ENCODE results near the gene ENTPD3.
"Not testable (repeated sequence)": the region's sequence is repeated elsewhere in the genome, so short reads cannot be mapped to it uniquely, and the experiment has no call there.

The ENTPD3 gene

DNA sequence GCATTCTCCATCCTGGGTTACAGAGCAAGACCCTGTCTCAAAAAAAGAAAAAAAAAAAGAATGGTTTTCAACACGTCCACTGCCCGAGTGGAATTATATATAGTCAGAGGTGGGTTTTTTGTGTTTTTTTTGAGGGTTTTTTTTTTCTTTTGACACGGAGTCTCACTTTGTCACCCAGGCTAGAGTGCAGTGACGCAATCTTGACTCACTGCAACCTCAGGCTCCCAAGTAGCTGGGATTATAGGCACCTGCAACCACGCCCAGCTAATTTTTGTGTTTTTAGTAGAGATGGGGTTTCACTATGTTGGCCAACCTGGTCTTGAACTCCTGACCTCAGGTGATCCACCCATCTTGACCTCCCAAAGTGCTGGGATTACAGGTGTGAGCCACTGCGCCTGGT is 73.5 kb downstream of the ENTPD3 start:
- not testable (repeated sequence) for H3K27ac Mint-ChIP-seq; H3K4me3 Mint-ChIP-seq; H3K9me3 Mint-ChIP-seq; H3K27me3 Mint-ChIP-seq (ENCODE audit: low read depth); DNase-seq (ENCODE audit: low spot score)
- Mint-ChIP-seq H3K36me3 (ENCODE audit: low read depth) (peaks cover 63% of the 10 kb centered on the region), H3K4me1 (ENCODE audit: low read depth) (peaks cover 49% of the 10 kb centered on the region)

DNA sequence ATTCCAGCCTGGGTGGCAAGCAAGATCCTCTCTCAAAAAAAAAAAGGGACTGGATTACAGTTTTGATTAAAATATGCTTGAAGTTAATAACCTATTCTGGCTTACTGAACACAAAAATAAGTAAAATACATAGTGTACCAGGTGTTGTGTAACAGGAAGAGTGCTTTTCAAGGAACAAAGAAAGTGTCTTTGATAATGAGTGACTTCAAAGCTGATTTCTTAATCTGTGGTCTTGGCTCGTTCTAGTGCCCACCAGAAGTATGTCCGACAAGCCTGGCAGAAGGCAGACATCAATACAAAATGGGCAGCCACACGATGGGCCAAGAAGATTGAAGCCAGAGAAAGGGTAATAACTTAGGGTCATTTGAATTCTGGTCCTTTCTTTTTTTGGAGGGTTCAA is 74.2 kb downstream of the ENTPD3 start:
- no peaks in the 10 kb centered on the region for H3K9me3 Mint-ChIP-seq
- H3K27ac Mint-ChIP-seq = peak overlapping the region; percentile 45
- peaks cover 43% of the 10 kb centered on the region for H3K4me1 Mint-ChIP-seq (ENCODE audit: low read depth)
- no peak overlapping the region for H3K4me3 Mint-ChIP-seq
- H3K36me3 Mint-ChIP-seq (ENCODE audit: low read depth) = peaks cover 69% of the 10 kb centered on the region
- DNase-seq (ENCODE audit: low spot score) = no peak
- no peaks in the 10 kb centered on the region for H3K27me3 Mint-ChIP-seq (ENCODE audit: low read depth)

DNA sequence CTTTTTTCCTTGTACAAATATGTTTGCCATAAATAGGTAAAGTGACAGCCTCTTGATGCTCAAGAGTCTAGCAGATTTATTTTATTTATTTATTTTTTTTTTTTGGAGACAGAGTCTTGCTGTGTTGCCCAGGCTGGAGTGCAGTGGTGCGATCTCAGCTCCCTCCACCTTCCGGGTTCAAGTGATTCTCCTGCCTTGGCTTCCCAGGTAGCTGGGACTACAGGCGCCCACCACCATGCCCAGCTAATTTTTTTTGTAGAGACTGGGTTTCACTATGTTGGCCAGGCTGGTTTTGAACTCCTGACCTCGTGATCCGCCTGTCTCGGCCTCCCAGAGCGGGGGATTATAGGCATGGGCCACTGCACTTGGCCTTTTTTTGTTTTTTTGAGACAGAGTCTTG is 75.9 kb downstream of the ENTPD3 start:
- DNase-seq (ENCODE audit: low spot score); H3K27me3 Mint-ChIP-seq (ENCODE audit: low read depth); H3K4me3 Mint-ChIP-seq; H3K27ac Mint-ChIP-seq; H3K9me3 Mint-ChIP-seq: not testable (repeated sequence)
- peaks cover 39% of the 10 kb centered on the region for H3K4me1 Mint-ChIP-seq (ENCODE audit: low read depth)
- H3K36me3 Mint-ChIP-seq (ENCODE audit: low read depth) = peaks cover 75% of the 10 kb centered on the region

DNA sequence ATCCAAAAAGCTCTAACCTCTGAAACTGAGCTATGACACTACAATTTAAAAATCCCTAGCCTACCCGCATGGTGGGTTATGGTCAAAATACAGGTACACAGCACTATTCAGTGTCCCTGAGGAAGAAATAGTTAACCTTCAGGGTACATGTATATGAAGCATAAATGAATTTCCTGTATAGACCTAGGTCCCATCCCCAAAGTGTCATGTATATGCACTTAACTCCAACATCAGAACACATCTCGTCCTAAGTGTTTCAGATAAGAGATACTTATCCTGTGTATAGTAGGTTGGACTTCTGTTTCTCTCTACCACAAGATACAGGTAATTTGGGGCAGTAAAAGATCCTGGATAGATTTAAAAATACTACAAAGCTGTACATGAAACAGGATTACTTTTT is 76.6 kb downstream of the ENTPD3 start:
- Mint-ChIP-seq H3K4me3 (no peak overlapping the region), H3K27ac (no peak overlapping the region), H3K4me1 (ENCODE audit: low read depth) (peaks cover 32% of the 10 kb centered on the region), H3K27me3 (ENCODE audit: low read depth) (no peaks in the 10 kb centered on the region), H3K9me3 (no peaks in the 10 kb centered on the region), H3K36me3 (ENCODE audit: low read depth) (peaks cover 72% of the 10 kb centered on the region)
- no peak for DNase-seq (ENCODE audit: low spot score)

DNA sequence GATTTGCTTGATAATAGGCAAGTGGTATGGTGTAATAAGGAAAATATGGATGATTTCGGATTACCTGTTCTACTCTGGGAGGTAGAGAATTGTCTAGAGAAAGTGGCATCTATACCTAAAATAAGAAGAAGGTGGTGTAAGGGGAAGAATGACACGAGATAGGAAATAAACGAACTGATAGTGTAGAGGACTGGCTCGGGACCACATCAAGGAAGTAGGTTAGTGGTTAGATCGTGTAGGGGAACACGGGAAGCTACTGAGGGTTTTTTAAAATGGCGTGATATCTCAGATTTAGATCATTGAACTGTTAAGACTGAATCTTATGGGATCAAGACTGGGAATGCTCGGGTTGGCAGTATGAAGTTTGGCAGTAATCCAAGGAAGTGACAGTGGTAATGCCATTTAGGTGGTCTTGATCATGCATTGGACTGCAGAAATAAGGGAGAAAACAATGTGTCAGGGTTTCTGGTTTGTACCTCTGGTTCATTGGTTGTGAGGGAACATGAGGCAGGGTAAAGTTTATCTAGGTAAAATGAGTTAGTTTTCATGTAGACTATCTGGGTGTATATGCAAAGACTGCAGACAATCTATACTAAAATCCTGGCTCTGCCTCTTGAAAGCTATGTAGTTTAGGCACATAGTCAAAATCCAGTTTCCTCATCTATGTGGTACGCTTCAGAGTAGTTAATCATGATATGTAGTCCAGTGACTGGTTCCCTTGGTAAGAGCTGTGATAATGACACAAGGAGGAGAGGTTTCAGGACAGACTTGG is 77.5 kb downstream of the ENTPD3 start:
- Mint-ChIP-seq H3K36me3 (ENCODE audit: low read depth) (peaks cover 64% of the 10 kb centered on the region), H3K4me1 (ENCODE audit: low read depth) (peaks cover 25% of the 10 kb centered on the region), H3K9me3 (no peaks in the 10 kb centered on the region), H3K27ac (peak overlapping the region; percentile 43), H3K27me3 (ENCODE audit: low read depth) (no peaks in the 10 kb centered on the region), H3K4me3 (peak overlapping the region; percentile 0)
- DNase-seq (ENCODE audit: low spot score) = no peak

DNA sequence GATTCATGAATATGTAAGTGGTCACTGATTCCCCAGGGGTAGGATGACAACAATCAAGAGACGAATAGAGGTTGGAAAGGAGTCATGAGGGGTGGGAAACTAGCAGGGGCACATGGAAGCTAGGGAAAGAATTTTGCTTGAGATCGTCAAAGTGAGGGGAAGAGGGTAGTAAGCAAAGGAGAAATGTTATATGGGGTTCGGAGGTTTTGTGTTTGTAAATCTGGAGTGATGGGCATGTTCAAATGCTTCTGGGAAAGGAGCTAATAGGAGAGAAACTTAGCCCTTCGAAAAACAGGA is 78.1 kb downstream of the ENTPD3 start:
- peaks cover 24% of the 10 kb centered on the region for H3K4me1 Mint-ChIP-seq (ENCODE audit: low read depth)
- H3K27ac Mint-ChIP-seq = peak overlapping the region; percentile 0
- no peak overlapping the region for H3K4me3 Mint-ChIP-seq
- DNase-seq (ENCODE audit: low spot score) = no peak
- H3K27me3 Mint-ChIP-seq (ENCODE audit: low read depth) = no peaks in the 10 kb centered on the region
- H3K36me3 Mint-ChIP-seq (ENCODE audit: low read depth) = peaks cover 63% of the 10 kb centered on the region
- H3K9me3 Mint-ChIP-seq = no peaks in the 10 kb centered on the region

DNA sequence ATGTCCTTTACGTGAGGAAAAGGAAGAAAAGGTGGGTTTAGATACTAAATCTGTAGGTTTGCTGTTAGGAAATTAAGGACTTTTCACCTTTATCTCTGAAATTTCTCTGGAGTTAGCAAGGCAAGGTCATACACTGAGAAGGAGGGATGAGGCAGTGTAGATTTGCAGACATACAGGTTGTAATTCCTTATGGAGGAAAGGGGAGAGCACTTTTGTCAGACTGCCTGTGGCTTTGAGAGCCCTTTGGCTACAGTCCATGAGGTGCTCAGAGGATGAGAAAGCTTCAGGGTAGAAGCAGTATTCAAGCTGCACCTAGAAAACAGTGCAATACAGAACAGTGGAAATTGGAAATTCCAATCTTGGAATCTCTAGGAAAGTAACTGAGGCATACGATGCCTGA is 78.5 kb downstream of the ENTPD3 start:
- H3K27ac Mint-ChIP-seq = no peak overlapping the region
- DNase-seq (ENCODE audit: low spot score) = no peak
- H3K4me1 Mint-ChIP-seq (ENCODE audit: low read depth) = peaks cover 21% of the 10 kb centered on the region
- H3K4me3 Mint-ChIP-seq = no peak overlapping the region
- peaks cover 59% of the 10 kb centered on the region for H3K36me3 Mint-ChIP-seq (ENCODE audit: low read depth)
- no peaks in the 10 kb centered on the region for H3K9me3 Mint-ChIP-seq
- no peaks in the 10 kb centered on the region for H3K27me3 Mint-ChIP-seq (ENCODE audit: low read depth)

DNA sequence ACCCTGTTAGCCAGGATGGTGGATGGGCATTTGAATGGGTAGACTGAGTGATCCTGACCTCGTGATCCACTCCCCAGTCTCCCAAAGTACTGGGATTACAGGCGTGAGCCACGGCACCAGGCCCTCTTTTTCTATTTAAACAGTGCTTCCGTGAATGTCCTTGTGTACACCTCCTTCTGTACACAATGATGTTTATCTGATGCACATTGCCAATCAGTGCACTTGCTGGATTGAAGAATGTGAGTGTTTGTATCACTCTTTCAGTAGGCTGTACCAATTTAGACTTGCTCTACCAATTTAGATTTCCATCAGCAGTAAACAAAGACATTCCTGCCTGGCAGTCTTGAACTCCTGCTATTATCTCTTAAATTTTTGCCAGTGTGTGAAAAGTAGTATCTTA is 81.0 kb downstream of the ENTPD3 start:
- Mint-ChIP-seq H3K4me1 (ENCODE audit: low read depth) (peaks cover 12% of the 10 kb centered on the region), H3K36me3 (ENCODE audit: low read depth) (peaks cover 44% of the 10 kb centered on the region), H3K4me3 (no peak overlapping the region), H3K27ac (no peak overlapping the region), H3K9me3 (no peaks in the 10 kb centered on the region), H3K27me3 (ENCODE audit: low read depth) (no peaks in the 10 kb centered on the region)
- DNase-seq (ENCODE audit: low spot score) = no peak

DNA sequence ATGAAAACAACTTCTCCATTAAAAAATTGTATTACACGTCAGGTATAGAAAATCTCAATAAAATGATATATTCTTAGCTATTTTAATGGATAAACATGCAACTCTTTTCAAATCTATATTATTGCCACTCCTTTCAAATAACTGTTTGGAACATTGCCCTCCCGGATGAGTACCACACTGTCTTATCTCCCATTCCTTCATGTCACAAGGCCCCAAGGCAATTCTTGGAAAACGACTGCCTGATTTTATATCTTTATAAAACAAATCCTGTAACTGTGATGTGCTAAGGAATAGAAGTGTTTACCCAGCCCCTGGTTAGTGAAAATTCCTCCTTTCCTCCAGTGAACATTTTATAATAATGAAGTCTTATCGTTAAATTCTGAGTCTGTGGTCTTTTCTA is 83.7 kb downstream of the ENTPD3 start:
- no peak overlapping the region for H3K4me3 Mint-ChIP-seq
- no peaks in the 10 kb centered on the region for H3K4me1 Mint-ChIP-seq (ENCODE audit: low read depth)
- no peak for DNase-seq (ENCODE audit: low spot score)
- H3K9me3 Mint-ChIP-seq = no peaks in the 10 kb centered on the region
- peaks cover 2% of the 10 kb centered on the region for H3K27me3 Mint-ChIP-seq (ENCODE audit: low read depth)
- H3K27ac Mint-ChIP-seq = no peak overlapping the region
- H3K36me3 Mint-ChIP-seq (ENCODE audit: low read depth) = peaks cover 18% of the 10 kb centered on the region

DNA sequence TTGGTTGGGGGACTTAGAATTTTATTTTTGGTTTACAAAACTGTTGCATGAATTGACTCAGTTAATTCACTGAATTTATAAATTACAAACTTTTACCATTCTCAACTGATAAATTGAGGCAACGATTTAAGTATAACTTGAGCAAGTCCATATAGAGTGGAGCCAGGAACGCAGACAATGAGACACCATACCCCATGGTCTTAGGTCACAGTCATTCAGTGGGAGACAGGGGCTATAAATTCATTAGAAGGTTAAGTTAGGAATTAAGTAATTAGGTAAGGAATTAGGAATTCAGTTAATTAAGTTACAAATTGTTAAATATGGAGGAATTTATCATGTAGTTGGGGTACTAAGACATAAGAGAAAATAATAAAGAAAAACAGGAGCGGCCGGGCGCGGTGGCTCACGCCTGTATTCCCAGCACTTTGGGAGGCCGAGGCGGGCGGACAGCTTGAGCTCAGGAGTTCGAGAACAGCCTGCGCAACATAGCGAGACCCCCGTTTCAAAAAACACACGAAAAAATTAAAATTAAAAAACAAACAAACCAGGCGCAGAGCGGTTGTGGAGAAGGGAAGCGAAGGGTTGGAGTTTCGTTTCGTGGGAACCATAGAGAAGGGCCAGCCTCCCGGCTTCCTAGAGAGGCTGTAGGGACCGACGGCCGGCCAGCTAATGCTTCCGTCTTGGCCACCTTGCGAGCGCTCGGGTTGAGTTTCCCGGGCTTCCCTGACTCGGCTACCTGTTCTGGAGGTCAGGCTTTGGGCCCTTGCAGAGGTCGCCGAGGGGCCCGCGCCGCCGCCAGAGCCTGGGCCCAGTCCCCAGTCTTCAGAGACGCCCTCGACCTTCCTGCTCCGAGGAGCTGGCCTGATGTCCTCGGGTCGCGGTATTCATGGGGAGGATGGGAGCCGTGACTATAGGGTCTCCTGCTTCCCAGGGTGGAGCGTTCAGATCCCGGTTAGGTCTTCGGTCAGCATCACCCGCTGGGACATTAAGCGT is 89.8 kb downstream of the ENTPD3 start, which contains the start of gene ZNF619:
Gene ZNF619, plus strand, starts transcription at position 645 of the 993 bp plus-strand sequence. CDS start 858 bp downstream, outside the sequence.
- peak; percentile 52 for DNase-seq (ENCODE audit: low spot score)
- peaks cover 2% of the 10 kb centered on the region for H3K27me3 Mint-ChIP-seq (ENCODE audit: low read depth)
- peak within 1 kb of the TSS; percentile 89 for H3K4me3 Mint-ChIP-seq
- peaks cover 23% of the 10 kb centered on the region for H3K4me1 Mint-ChIP-seq (ENCODE audit: low read depth)
- H3K9me3 Mint-ChIP-seq = no peaks in the 10 kb centered on the region
- peaks cover 20% of the 10 kb centered on the region for H3K36me3 Mint-ChIP-seq (ENCODE audit: low read depth)
- H3K27ac Mint-ChIP-seq = peak within 1 kb of the TSS; percentile 87

DNA sequence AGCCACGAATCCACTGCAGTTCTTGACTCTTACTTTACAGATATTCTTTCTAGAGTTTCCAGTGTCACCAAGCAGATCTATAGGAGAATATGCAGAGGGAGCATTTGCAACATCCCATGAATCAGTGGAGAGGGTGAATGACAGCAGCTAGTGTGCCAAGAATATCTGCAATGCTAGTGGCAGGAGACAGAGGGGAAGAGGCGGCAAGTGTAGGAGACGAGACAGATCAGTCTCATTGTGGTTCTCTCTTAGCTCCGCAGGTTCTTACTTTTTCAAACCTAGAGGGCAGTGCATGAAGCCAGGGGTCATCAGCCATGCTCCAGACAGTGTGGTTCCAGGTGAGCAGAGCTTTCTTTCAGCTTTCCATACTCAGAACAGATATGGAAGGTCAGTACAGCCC is 90.7 kb downstream of the ENTPD3 start:
- Mint-ChIP-seq H3K4me3 (peak overlapping the region; percentile 89), H3K36me3 (ENCODE audit: low read depth) (peaks cover 26% of the 10 kb centered on the region), H3K9me3 (no peaks in the 10 kb centered on the region), H3K27me3 (ENCODE audit: low read depth) (peaks cover 2% of the 10 kb centered on the region), H3K4me1 (ENCODE audit: low read depth) (peaks cover 32% of the 10 kb centered on the region), H3K27ac (peak overlapping the region; percentile 87)
- DNase-seq (ENCODE audit: low spot score) = no peak

Data from T-helper 2 cell treated with Interferon-gamma antibody and Interleukin-4, amounts not matched to agents 5 μg/mL and 100 μg/mL, for 36 hours (primary cell).